ENCODE measurements around the gene ADH4. TPM values are rescaled to one million over a fixed set of nuclear protein-coding genes. Genes with fewer than 3 reads are reported as not detected.

ADH4 gene
- total RNA-seq, 1 experiment from 2014 or later: 0.25 TPM

DNA sequence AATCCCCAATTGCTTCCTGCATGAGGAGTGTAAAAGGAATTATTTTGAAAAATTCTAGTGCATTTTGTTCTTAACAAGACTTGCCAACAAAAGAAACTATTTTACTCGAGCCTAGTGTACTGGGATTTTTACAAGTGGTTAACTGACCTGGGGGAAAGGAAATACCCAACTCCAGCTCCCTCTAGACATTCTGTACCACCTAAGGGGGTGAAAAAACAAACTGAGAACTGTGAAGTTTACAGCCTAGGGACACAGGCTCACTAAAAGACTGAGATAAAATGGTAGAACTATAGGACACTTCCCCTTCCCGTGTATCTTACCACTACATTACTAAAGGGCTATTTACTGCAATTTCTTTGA is 52.9 kb downstream of the ADH4 start (continued):
- TF ChIP-seq ATF3 (IDR thresholded peaks at IDR 0.05): no peak
- no peak for TF ChIP-seq TCF7L2 (IDR thresholded peaks at IDR 0.05; ENCODE audit: borderline replicate concordance, extremely low read depth, insufficient read depth, insufficient read length)
- no peak for TF ChIP-seq ZNF274 (IDR thresholded peaks at IDR 0.05; ENCODE audit: low read depth, low read length)

- POLR2A ChIA-PET: no interaction called here
- no TSS peak for BruUV-seq (replicated peaks)
- H3K9ac ChIP-seq (ENCODE audit: low read length): no peak overlapping the region
- H3K27me3 ChIP-seq (ENCODE audit: insufficient read depth, low read length): no peaks in the 10 kb centered on the region
- peaks cover 4 to 14% of the 10 kb centered on the region in 2 experiments; a peak in 3 of 4 replicates for H3K4me1 ChIP-seq (ENCODE audit: control insufficient read depth in 1 of 2, insufficient read depth in 2 of 2, low read length in 2 of 2)
- CTCF ChIA-PET: no interaction called here
- intact Hi-C loops (cut with micrococcal nuclease): no loop called here
- H3K4me3 ChIP-seq (replicated peaks in 1 of 2; ENCODE audit: low read depth in 1 of 2, low read length in 2 of 2): no peak overlapping the region
- no peaks in the 10 kb centered on the region for H4K20me1 ChIP-seq (ENCODE audit: insufficient read depth)
- H3K79me2 ChIP-seq (ENCODE audit: insufficient read depth, low read length): peaks cover 34% of the 10 kb centered on the region
- RAD21 ChIA-PET (ENCODE audit: low non-redundant PET in 1 of 2, low total read pairs in 2 of 2, uncharacterized antibody in 2 of 2, unreplicated experiment in 2 of 2): no interaction called here
- H3K27ac ChIP-seq (ENCODE audit: low read depth, low read length): no peak overlapping the region
- H3K9me2 ChIP-seq (ENCODE audit: insufficient read depth): no peaks in the 10 kb centered on the region
- no peak for TF ChIP-seq SP1 (IDR thresholded peaks at IDR 0.05; ENCODE audit: low read depth)
- no peak for TF ChIP-seq MAX (IDR thresholded peaks at IDR 0.05)
- no peak for TF ChIP-seq ATF3 (IDR thresholded peaks at IDR 0.05)
- no peaks in the 10 kb centered on the region for H3K36me3 ChIP-seq (ENCODE audit: control insufficient read depth in 1 of 2, insufficient read depth in 2 of 2, low read length in 2 of 2)
- no peak overlapping the region for H2AFZ ChIP-seq (ENCODE audit: low read depth, low read length, poor library complexity, severe bottlenecking)
- H3K4me2 ChIP-seq (ENCODE audit: low read length): no peak overlapping the region
- DNase-seq (ENCODE audit: low read depth, low spot score) (no peak), ATAC-seq (no peak)
- no peaks in the 10 kb centered on the region for H3K9me3 ChIP-seq (ENCODE audit: control insufficient read depth in 1 of 2, insufficient read depth in 1 of 2, low read depth in 1 of 2, low read length in 2 of 2)
These were observed 53.4 kb downstream of the ADH4 start for GRCh38 chr4:99090481-99091215.
